Astrocyte (in vitro differentiated cells and primary cell): ENCODE results near the gene ARMH3.

Experiments used
- EZH2 ChIP-seq: IDR thresholded peaks from 2 replicates; pipeline ENCODE4 v1.6.1; 2012; ENCODE audit warnings: mild to moderate bottlenecking, low read length, inconsistent platforms; ENCODE audit not compliant: insufficient read depth
- TF ChIP-seq, protein P1 (sequence below): IDR thresholded peaks from 2 replicates; pipeline ENCODE4 v1.5.1; 2011; ENCODE audit warnings: low read depth, mild to moderate bottlenecking, inconsistent platforms, low read length, moderate library complexity; ENCODE audit not compliant: insufficient read depth

GRCh38 chr10:102055647-102056419, at the start of gene ARMH3:
- TF ChIP-seq, protein P1, sequence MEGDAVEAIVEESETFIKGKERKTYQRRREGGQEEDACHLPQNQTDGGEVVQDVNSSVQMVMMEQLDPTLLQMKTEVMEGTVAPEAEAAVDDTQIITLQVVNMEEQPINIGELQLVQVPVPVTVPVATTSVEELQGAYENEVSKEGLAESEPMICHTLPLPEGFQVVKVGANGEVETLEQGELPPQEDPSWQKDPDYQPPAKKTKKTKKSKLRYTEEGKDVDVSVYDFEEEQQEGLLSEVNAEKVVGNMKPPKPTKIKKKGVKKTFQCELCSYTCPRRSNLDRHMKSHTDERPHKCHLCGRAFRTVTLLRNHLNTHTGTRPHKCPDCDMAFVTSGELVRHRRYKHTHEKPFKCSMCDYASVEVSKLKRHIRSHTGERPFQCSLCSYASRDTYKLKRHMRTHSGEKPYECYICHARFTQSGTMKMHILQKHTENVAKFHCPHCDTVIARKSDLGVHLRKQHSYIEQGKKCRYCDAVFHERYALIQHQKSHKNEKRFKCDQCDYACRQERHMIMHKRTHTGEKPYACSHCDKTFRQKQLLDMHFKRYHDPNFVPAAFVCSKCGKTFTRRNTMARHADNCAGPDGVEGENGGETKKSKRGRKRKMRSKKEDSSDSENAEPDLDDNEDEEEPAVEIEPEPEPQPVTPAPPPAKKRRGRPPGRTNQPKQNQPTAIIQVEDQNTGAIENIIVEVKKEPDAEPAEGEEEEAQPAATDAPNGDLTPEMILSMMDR: no peak
- no peak for TF ChIP-seq EZH2
